ENCODE measurements around the gene YTHDF2. TPM values are rescaled to one million over a fixed set of nuclear protein-coding genes. Genes with fewer than 3 reads are reported as not detected.
A peak's percentile ranks its signal among the peaks of the same experiment; 100 is the strongest.
"Not testable (repeated sequence)": the region's sequence is repeated elsewhere in the genome, so short reads cannot be mapped to it uniquely, and the experiment has no call there.

YTHDF2 gene
- total and polyA plus RNA-seq, 9 of the 15 experiments (the other 6 are each of a cell fraction or from before 2014, with no cell fraction given) = 41.0 to 111 (median 83.3) TPM

DNA sequence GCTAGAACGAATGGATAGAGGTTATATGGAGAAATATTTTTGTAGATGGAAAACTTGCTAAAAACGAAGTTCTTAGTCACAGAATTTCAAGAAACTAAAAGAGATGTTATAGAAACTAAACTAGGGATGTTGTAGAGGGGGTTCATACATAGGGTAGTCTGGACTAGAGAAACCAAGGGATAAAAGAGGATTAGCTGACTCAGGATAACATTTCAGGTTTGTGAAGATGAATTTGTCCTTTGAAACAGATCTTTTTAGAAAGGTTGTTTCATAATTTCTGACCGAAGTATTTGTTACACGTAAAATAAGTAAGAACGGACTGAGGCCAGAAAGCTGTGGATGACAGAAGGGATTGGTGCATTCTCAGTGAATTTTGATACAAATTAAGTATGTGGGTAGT lies 13.6 kb downstream of the YTHDF2 start:
- POLR2A ChIA-PET = interaction anchor here (1.3 to 6.5 kb wide), 5 partner anchors 9 to 101 kb away, joined by 3 to 47 read pairs (median 13); partner anchors contain the start of genes RNU11 and YTHDF2
- Histone ChIP-seq H3K27ac (ENCODE audit: extremely low read depth, low read depth, low read length) (peak overlapping the region; percentile 40; the same call in 2 of the 3 replicates), H4K20me1 (replicated peaks; ENCODE audit: control insufficient read depth, insufficient read depth, low read length) (peaks cover 44% of the 10 kb centered on the region), H2AFZ (ENCODE audit: low read depth, low read length) (no peak overlapping the region), H3K36me3 (ENCODE audit: control insufficient read depth, insufficient read depth, low read length) (peaks cover 77% of the 10 kb centered on the region), H3K4me2 (ENCODE audit: insufficient read depth, low read length) (peak overlapping the region; percentile 9; the same call in 1 of the 2 replicates), H3K4me1 (replicated peaks in 1 of 2; ENCODE audit: control insufficient read depth in 2 of 2, insufficient read depth in 2 of 2, low read length in 2 of 2) (peaks cover 31 to 42% of the 10 kb centered on the region in 2 experiments), H3K9ac (ENCODE audit: insufficient read depth in 1 of 2, low read depth in 2 of 2, low read length in 2 of 2) (no peak overlapping the region; a peak in 1 of 4 replicates), H3K27me3 (ENCODE audit: control insufficient read depth in 2 of 2, insufficient read depth in 2 of 2, low read length in 2 of 2) (no peaks in the 10 kb centered on the region), H3K9me1 (ENCODE audit: control insufficient read depth, insufficient read depth, low read length) (no peaks in the 10 kb centered on the region), H3K79me2 (ENCODE audit: control insufficient read depth, insufficient read depth, low read length) (peaks cover 100% of the 10 kb centered on the region), H3K4me3 (no peak overlapping the region), H3K9me3 (replicated peaks; ENCODE audit: control insufficient read depth, insufficient read depth, low read depth, low read length) (no peaks in the 10 kb centered on the region)
- CTCF ChIA-PET (ENCODE audit: low intra/inter-chr PET ratio) = interaction anchor here (0.8 kb wide), 1 partner anchor 13 kb away, joined by 3 read pairs; the partner anchor contains the start of gene YTHDF2
- 55% methylated on average over 5 of the region's 5 CpGs for WGBS (ENCODE audit: insufficient coverage, low coverage, missing lambda C conversion rate)
- ATAC-seq = no peak
- no peak for FAIRE-seq
- in situ Hi-C loops (cut with MboI) (no loop called here), intact Hi-C loops (cut with micrococcal nuclease) (no loop called here)
- TF ChIP-seq SMARCE1 (IDR thresholded peaks at IDR 0.05) (no peak), C11orf30 (IDR thresholded peaks at IDR 0.05; ENCODE audit: low read depth) (peak; percentile 80), MAFK (IDR thresholded peaks at IDR 0.05; ENCODE audit: low read length) (0 out of 2 replicates have a peak, but pooled peaks have one; percentile 33), MAFF (IDR thresholded peaks at IDR 0.05; ENCODE audit: low read length) (peak; percentile 49; the same call in 1 of the 2 replicates), ZNF316 (IDR thresholded peaks at IDR 0.05) (peak; percentile 90)
- no peak for DNase-seq (ENCODE audit: extremely low read depth in 1 of 4, low spot score in 3 of 4)
- no TSS peak for BruUV-seq (replicated peaks)

DNA sequence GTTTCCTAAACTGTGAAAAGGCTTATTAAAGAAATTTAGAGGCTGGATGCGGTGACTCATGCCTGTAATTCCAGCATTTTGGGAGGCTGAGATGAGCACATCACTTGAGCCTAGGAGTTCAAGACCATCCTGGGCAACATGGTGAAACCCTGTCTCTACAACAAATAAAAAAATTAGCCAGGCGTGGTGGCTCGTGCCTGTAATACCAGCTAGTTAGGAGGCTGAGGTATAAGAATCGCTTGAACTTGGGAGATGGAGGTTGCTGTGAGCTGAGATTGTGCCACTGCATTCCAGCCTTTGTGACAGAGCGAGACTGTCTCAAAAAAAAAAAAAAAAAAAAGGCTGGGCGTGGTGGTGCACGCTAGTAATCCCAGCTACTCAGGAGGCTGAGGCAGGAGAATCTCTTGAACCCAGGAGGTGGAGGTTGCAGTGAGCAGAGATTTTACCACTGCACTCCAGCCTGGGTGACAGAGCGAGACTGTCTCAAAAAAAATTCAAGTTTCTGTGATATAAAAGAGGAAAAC lies 14.1 kb downstream of the YTHDF2 start:
- H3K4me3 ChIP-seq; CTCF ChIA-PET (ENCODE audit: low intra/inter-chr PET ratio); H3K9ac ChIP-seq (ENCODE audit: insufficient read depth in 1 of 2, low read depth in 2 of 2, low read length in 2 of 2); H2AFZ ChIP-seq (ENCODE audit: low read depth, low read length); FAIRE-seq; BruUV-seq (replicated peaks); in situ Hi-C loops (cut with MboI); DNase-seq (ENCODE audit: extremely low read depth in 1 of 4, low spot score in 3 of 4); H3K9me1 ChIP-seq (ENCODE audit: control insufficient read depth, insufficient read depth, low read length); intact Hi-C loops (cut with micrococcal nuclease); H3K27me3 ChIP-seq (ENCODE audit: control insufficient read depth in 2 of 2, insufficient read depth in 2 of 2, low read length in 2 of 2); ATAC-seq; H3K9me3 ChIP-seq (replicated peaks; ENCODE audit: control insufficient read depth, insufficient read depth, low read depth, low read length); H3K27ac ChIP-seq (ENCODE audit: extremely low read depth, low read depth, low read length): not testable (repeated sequence)
- POLR2A ChIA-PET = interaction anchor here (0.8 to 6.5 kb wide), 10 partner anchors 9 to 169 kb away, joined by 3 to 47 read pairs (median 4); partner anchors contain the start of genes GMEB1, RNU11, TAF12 and YTHDF2
- peaks cover 31 to 43% of the 10 kb centered on the region in 2 experiments for H3K4me1 ChIP-seq (replicated peaks in 1 of 2; ENCODE audit: control insufficient read depth in 2 of 2, insufficient read depth in 2 of 2, low read length in 2 of 2)
- H3K36me3 ChIP-seq (ENCODE audit: control insufficient read depth, insufficient read depth, low read length) = peaks cover 78% of the 10 kb centered on the region
- peak; percentile 7 to 18; a peak in 1 of 4 replicates for TF ChIP-seq KDM1A (IDR thresholded peaks at IDR 0.05)
- peak; percentile 71 for TF ChIP-seq ZNF384 (IDR thresholded peaks at IDR 0.05; ENCODE audit: low read depth, low read length)
- WGBS (ENCODE audit: insufficient coverage, low coverage, missing lambda C conversion rate) = 66% methylated on average over 5 of the region's 8 CpGs
- peaks cover 47% of the 10 kb centered on the region for H4K20me1 ChIP-seq (replicated peaks; ENCODE audit: control insufficient read depth, insufficient read depth, low read length)
- H3K4me2 ChIP-seq (ENCODE audit: insufficient read depth, low read length) = peak overlapping the region; percentile 33
- peaks cover 100% of the 10 kb centered on the region for H3K79me2 ChIP-seq (ENCODE audit: control insufficient read depth, insufficient read depth, low read length)
